T-cell (primary cell): Measurements from ENCODE around the gene AGAP1. TPM values are rescaled to one million over a fixed set of nuclear protein-coding genes. Genes with fewer than 3 reads are reported as not detected.

Source experiments
- ATAC-seq, 4 experiments: fragments of 200-7000 bp in 3 of 4; fragments of 150-1000 bp in 1 of 4; cut with Tn5 transposase; replicated peaks in 1 of 4; 1 replicate in 3 of 4; 2 replicates in 1 of 4; pipeline ENCODE4 v1.10.0; 2021; ENCODE audit warnings: moderate library complexity in 3 of 4, mild to moderate bottlenecking in 2 of 4, moderate number of reproducible peaks in 1 of 4
- CTCF ChIA-PET, 2 donors: fragments of 300-600 bp; sonication (Branson Sonifier 250); formaldehyde crosslinking; loops; one replicate each; lab custom pipeline; 2022; ENCODE audit warnings: antibody characterized with exemption in 2 of 2; lab: Charles Lee
- POLR2A ChIA-PET, 2 donors: fragments of 300-600 bp; sonication (Branson Sonifier 250); formaldehyde crosslinking; loops; one replicate each; lab custom pipeline; 2022; ENCODE audit warnings: antibody characterized with exemption in 2 of 2; lab: Charles Lee
- DNase-seq, 35 experiments: peaks; one replicate each; pipeline versions ENCODE4 v3.0.0 to v3.0.0-alpha.2; 2013 to 2023
- H3K27ac ChIP-seq: one replicate; pipeline ENCODE4 v1.5.1; 2013; ENCODE audit warnings: low read length
- H3K27me3 ChIP-seq, 2 experiments: replicated peaks in 1 of 2; 1 replicate in 1 of 2; 2 replicates in 1 of 2; pipeline versions ENCODE4 v1.6.1 to v1.7.0; 2013; ENCODE audit warnings: low read length in 1 of 2, mixed read lengths in 1 of 2; ENCODE audit not compliant: control insufficient read depth in 2 of 2, insufficient read depth in 2 of 2; ENCODE audit errors: extremely low read depth in 1 of 2
- H3K36me3 ChIP-seq, 2 donors: 1 replicate in 1 of 2; 2 replicates in 1 of 2; pipeline versions ENCODE4 v1.6.1 to v1.7.0; 2013; ENCODE audit warnings: low read length in 1 of 2; ENCODE audit not compliant: control insufficient read depth in 2 of 2, insufficient read depth in 1 of 2; ENCODE audit errors: extremely low read depth in 1 of 2
- H3K4me1 ChIP-seq, 2 experiments: 1 replicate in 1 of 2; 2 replicates in 1 of 2; pipeline versions ENCODE4 v1.6.1 to v1.7.0; 2013; ENCODE audit warnings: low read length in 2 of 2, mixed read lengths in 1 of 2; ENCODE audit not compliant: insufficient read depth in 2 of 2, control insufficient read depth in 1 of 2; ENCODE audit errors: extremely low read depth in 1 of 2
- H3K4me3 ChIP-seq, 2 donors: 1 replicate in 1 of 2; 2 replicates in 1 of 2; pipeline versions ENCODE4 v1.5.1 to v1.7.0; 2013; ENCODE audit warnings: mild to moderate bottlenecking in 2 of 2, low read length in 1 of 2, moderate library complexity in 1 of 2; ENCODE audit not compliant: control insufficient read depth in 1 of 2; ENCODE audit errors: extremely low read depth in 1 of 2
- H3K9me3 ChIP-seq: 2 replicates; pipeline ENCODE4 v1.7.0; 2013
- H3K27ac Mint-ChIP-seq, 2 donors: one replicate each; pipeline ENCODE4 v1.8.0; 2020 to 2021; ENCODE audit warnings: mild to moderate bottlenecking in 2 of 2, mixed read lengths in 2 of 2
- H3K27me3 Mint-ChIP-seq, 2 donors: one replicate each; pipeline ENCODE4 v1.8.0; 2021 to 2022; ENCODE audit warnings: mixed read lengths in 2 of 2
- H3K36me3 Mint-ChIP-seq: one replicate; pipeline ENCODE4 v1.8.0; 2021; ENCODE audit warnings: mixed read lengths
- H3K4me1 Mint-ChIP-seq, 3 donors: one replicate each; pipeline ENCODE4 v1.8.0; 2020 to 2022; ENCODE audit warnings: mixed read lengths in 3 of 3, mild to moderate bottlenecking in 1 of 3
- H3K4me3 Mint-ChIP-seq, 3 donors: one replicate each; pipeline ENCODE4 v1.8.0; 2020 to 2022; ENCODE audit warnings: mild to moderate bottlenecking in 3 of 3, mixed read lengths in 3 of 3, moderate library complexity in 3 of 3
- H3K9me3 Mint-ChIP-seq, 3 donors: one replicate each; pipeline ENCODE4 v1.8.0; 2020 to 2022; ENCODE audit warnings: mixed read lengths in 3 of 3
- WGBS: methylation state at CpG from one replicate; pipeline ENCODE4 v1.1.5; 2013; ENCODE audit warnings: missing lambda C conversion rate; ENCODE audit not compliant: insufficient coverage; 5-methylcytosine and 5-hydroxymethylcytosine counted together
- total RNA-seq, 35 experiments: library from RNA in 6 of 35; stranded (reverse) in 6 of 35; fragments of 120-200 nt in 1 of 35; gene quantifications; one replicate each; pipeline versions ENCODE4 v1.2.1 to v1.2.4 and lab custom pipeline; 2013 to 2026

AGAP1 gene
- total RNA-seq, 5 donors from 2014 or later (not counting 1 experiment from before 2014, with no cell fraction given): 3.9 to 15.6 (median 5.2) TPM

GRCh38 chr2:236092714-236093113 is 598.9 kb downstream of the AGAP1 start:
- Mint-ChIP-seq H3K36me3 (no peaks in the 10 kb centered on the region), H3K27ac (no peak overlapping the region), H3K9me3 (no peaks in the 10 kb centered on the region), H3K4me1 (no peaks in the 10 kb centered on the region), H3K4me3 (no peak overlapping the region), H3K27me3 (peaks cover 5 to 6% of the 10 kb centered on the region in 2 donors)
- DNase-seq (no peak), ATAC-seq (no peak)
- Histone ChIP-seq H3K27ac (no peak overlapping the region), H3K27me3 (no peaks in the 10 kb centered on the region), H3K4me3 (no peak overlapping the region), H3K36me3 (no peaks in the 10 kb centered on the region), H3K4me1 (no peaks in the 10 kb centered on the region), H3K9me3 (no peaks in the 10 kb centered on the region)
- WGBS: 76% methylated on average over 2 of the region's 4 CpGs
- ChIA-PET POLR2A (no interaction called here), CTCF (no interaction called here)

- Mint-ChIP-seq H3K27me3 (peaks cover 5 to 6% of the 10 kb centered on the region in 2 donors), H3K4me1 (no peaks in the 10 kb centered on the region), H3K36me3 (no peaks in the 10 kb centered on the region), H3K27ac (no peak overlapping the region), H3K4me3 (no peak overlapping the region), H3K9me3 (no peaks in the 10 kb centered on the region)
- Histone ChIP-seq H3K9me3 (no peaks in the 10 kb centered on the region), H3K4me3 (no peak overlapping the region), H3K36me3 (no peaks in the 10 kb centered on the region), H3K27me3 (no peaks in the 10 kb centered on the region), H3K4me1 (no peaks in the 10 kb centered on the region), H3K27ac (no peak overlapping the region)
- ChIA-PET POLR2A (no interaction called here), CTCF (no interaction called here)
- DNase-seq: no peak
- no peak for ATAC-seq
- WGBS: 65% methylated on average over 3 of the region's 6 CpGs
Observed at GRCh38 chr2:236093134-236093533, 599.3 kb downstream of the AGAP1 start.

- H3K9me3 ChIP-seq: no peaks in the 10 kb centered on the region
- WGBS: no CpG with 5 or more reads among the region's 2 CpGs
- ATAC-seq: no peak
Observed at GRCh38 chr2:236095504-236095903, 601.7 kb downstream of the AGAP1 start.

GRCh38 chr2:236101311-236101950 is 607.6 kb downstream of the AGAP1 start:
- ATAC-seq: no peak
- peaks cover 0 to 1% of the 10 kb centered on the region in 2 donors for H3K27me3 Mint-ChIP-seq
- H3K4me3 Mint-ChIP-seq: no peak overlapping the region
- H3K4me1 Mint-ChIP-seq: no peaks in the 10 kb centered on the region
- H3K4me3 ChIP-seq: no peak overlapping the region
- no peaks in the 10 kb centered on the region for H3K36me3 Mint-ChIP-seq
- POLR2A ChIA-PET: no interaction called here
- H3K4me1 ChIP-seq: no peaks in the 10 kb centered on the region
- no peak overlapping the region for H3K27ac Mint-ChIP-seq
- no peak overlapping the region for H3K27ac ChIP-seq
- no peak for DNase-seq
- no peaks in the 10 kb centered on the region for H3K36me3 ChIP-seq
- no peaks in the 10 kb centered on the region for H3K9me3 ChIP-seq
- no peaks in the 10 kb centered on the region for H3K27me3 ChIP-seq
- 94% methylated on average over 25 of the region's 29 CpGs for whole genome bisulfite sequencing
- H3K9me3 Mint-ChIP-seq: no peaks in the 10 kb centered on the region
- CTCF ChIA-PET: no interaction called here

More at GRCh38 chr2:236095504-236095903, 601.7 kb downstream of the AGAP1 start:
- no peaks in the 10 kb centered on the region for H3K27me3 ChIP-seq
- H3K36me3 Mint-ChIP-seq: no peaks in the 10 kb centered on the region
- H3K4me3 ChIP-seq: no peak overlapping the region
- H3K4me3 Mint-ChIP-seq: no peak overlapping the region
- no peaks in the 10 kb centered on the region for H3K9me3 Mint-ChIP-seq
- ChIA-PET CTCF (no interaction called here), POLR2A (no interaction called here)
- no peaks in the 10 kb centered on the region for H3K36me3 ChIP-seq
- H3K4me1 Mint-ChIP-seq: no peaks in the 10 kb centered on the region
- H3K27ac Mint-ChIP-seq: no peak overlapping the region
- no peak overlapping the region for H3K27ac ChIP-seq
- peaks cover 0 to 3% of the 10 kb centered on the region in 2 donors for H3K27me3 Mint-ChIP-seq
- H3K4me1 ChIP-seq: no peaks in the 10 kb centered on the region
- no peak for DNase-seq

- Histone ChIP-seq H3K36me3 (no peaks in the 10 kb centered on the region), H3K4me3 (no peak overlapping the region), H3K9me3 (no peaks in the 10 kb centered on the region), H3K27me3 (peaks cover 0 to 3% of the 10 kb centered on the region in 2 experiments), H3K4me1 (no peaks in the 10 kb centered on the region), H3K27ac (no peak overlapping the region)
- Mint-ChIP-seq H3K36me3 (no peaks in the 10 kb centered on the region), H3K4me3 (no peak overlapping the region), H3K4me1 (no peaks in the 10 kb centered on the region), H3K27ac (no peak overlapping the region), H3K27me3 (peaks cover 1 to 6% of the 10 kb centered on the region in 2 donors), H3K9me3 (no peaks in the 10 kb centered on the region)
- ChIA-PET POLR2A (no interaction called here), CTCF (no interaction called here)
- 95% methylated on average over 6 of the region's 10 CpGs for WGBS
- ATAC-seq (no peak), DNase-seq (no peak)
Observed at GRCh38 chr2:236102971-236103370, 609.1 kb downstream of the AGAP1 start.

GRCh38 chr2:236103981-236104380 is 610.1 kb downstream of the AGAP1 start:
- Mint-ChIP-seq H3K27ac (no peak overlapping the region), H3K4me3 (no peak overlapping the region), H3K36me3 (no peaks in the 10 kb centered on the region), H3K4me1 (no peaks in the 10 kb centered on the region), H3K9me3 (no peaks in the 10 kb centered on the region), H3K27me3 (peaks cover 1 to 16% of the 10 kb centered on the region in 2 donors)
- H3K27me3 ChIP-seq: peaks cover 4 to 7% of the 10 kb centered on the region in 2 experiments
- ChIA-PET POLR2A (no interaction called here), CTCF (interaction anchor here in 1 of 2 donors (0.7 kb wide), 1 partner anchor 70 kb away, joined by 9 read pairs; no protein-coding TSS in a partner anchor)
- H3K9me3 ChIP-seq: no peaks in the 10 kb centered on the region
- 88% methylated on average over 9 of the region's 9 CpGs for WGBS
- no peaks in the 10 kb centered on the region for H3K4me1 ChIP-seq
- no peak overlapping the region for H3K27ac ChIP-seq
- ATAC-seq (no peak), DNase-seq (no peak)
- H3K4me3 ChIP-seq: no peak overlapping the region
- no peaks in the 10 kb centered on the region for H3K36me3 ChIP-seq
